Measurements from ENCODE around the gene GNPTG. TPM values are rescaled to one million over a fixed set of nuclear protein-coding genes. Genes with fewer than 3 reads are reported as not detected.

GNPTG gene
- total and polyA plus RNA-seq, 2 donors (not counting 3 experiments of a cell fraction or from before 2014, with no cell fraction given) = 51.6 to 109 TPM

DNA sequence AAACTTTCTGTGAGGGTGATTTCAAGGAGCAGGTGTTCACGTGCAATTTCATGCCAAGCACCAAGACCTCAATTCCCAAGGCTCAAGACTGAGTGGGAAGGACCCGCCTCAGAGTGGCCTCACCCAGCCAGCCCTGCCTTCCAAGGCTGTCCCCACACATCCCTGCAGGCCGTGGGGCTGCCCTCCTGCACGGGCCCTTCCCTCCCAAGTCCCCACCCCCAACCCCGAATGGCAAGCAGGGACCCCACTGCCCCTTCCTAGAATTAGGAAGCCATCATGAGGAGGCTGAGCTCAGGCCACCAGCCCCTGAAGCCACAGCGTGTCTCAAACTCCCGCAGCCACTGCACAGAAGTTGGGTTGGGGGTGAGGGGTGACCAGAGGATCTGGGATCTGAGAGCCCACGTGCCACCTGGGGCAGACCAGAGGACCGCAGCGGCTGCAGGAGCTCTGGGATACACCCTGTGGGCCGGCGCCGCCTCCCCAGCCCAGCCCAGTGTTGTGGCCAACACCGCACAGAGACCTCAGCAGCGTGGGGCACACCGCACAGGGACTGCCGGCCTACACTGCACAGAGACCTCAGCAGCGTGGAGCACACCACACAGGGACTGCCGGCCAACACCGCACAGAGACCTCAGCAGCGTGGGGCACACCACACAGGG lies 20.7 kb downstream of the GNPTG start:
- POLR2A ChIA-PET = no interaction called here
- dilution Hi-C loops (cut with MboI; ENCODE audit: extremely low pct_ligation_motif_present, low sequenced_read_pairs) (no loop called here), intact Hi-C loops (cut with micrococcal nuclease) (no loop called here)
- no TSS peak for BruUV-seq (replicated peaks)
- FAIRE-seq = no peak
- no peak overlapping the region for H3K4me3 ChIP-seq (replicated peaks in 1 of 3; ENCODE audit: insufficient read depth in 1 of 3, low read depth in 1 of 3, low read length in 3 of 3)
- CTCF ChIA-PET = no interaction called here
- TF ChIP-seq POLR2A (IDR thresholded peaks at IDR 0.05; ENCODE audit: low read depth, low read length) (no peak), EZH2 (IDR thresholded peaks at IDR 0.05; ENCODE audit: borderline replicate concordance, low read depth, low read length, severe bottlenecking) (no peak), GATA2 (IDR thresholded peaks at IDR 0.05; ENCODE audit: insufficient read depth, insufficient read length, low read depth, low read length) (no peak), CTCF (IDR thresholded peaks at IDR 0.05; ENCODE audit: extremely low read depth in 1 of 2, insufficient read depth in 1 of 2, low read depth in 1 of 2, low read length in 2 of 2) (no peak), POLR2AphosphoS5 (IDR thresholded peaks at IDR 0.05; ENCODE audit: insufficient read depth, low read depth, low read length) (no peak), MYC (IDR thresholded peaks at IDR 0.05; ENCODE audit: low read depth, low read length) (no peak), JUN (IDR thresholded peaks at IDR 0.05; ENCODE audit: borderline replicate concordance, insufficient read depth, insufficient read length, low read depth) (no peak), FOS (IDR thresholded peaks at IDR 0.05; ENCODE audit: borderline replicate concordance, insufficient read depth, low read length) (no peak)
- TF ChIP-seq, protein P1, sequence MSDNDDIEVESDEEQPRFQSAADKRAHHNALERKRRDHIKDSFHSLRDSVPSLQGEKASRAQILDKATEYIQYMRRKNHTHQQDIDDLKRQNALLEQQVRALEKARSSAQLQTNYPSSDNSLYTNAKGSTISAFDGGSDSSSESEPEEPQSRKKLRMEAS (IDR thresholded peaks at IDR 0.05; ENCODE audit: insufficient read depth, insufficient read length) = no peak
- no peaks in the 10 kb centered on the region for H3K9me1 ChIP-seq (replicated peaks; ENCODE audit: control insufficient read depth, extremely low read depth, insufficient read depth, low read length)
- peaks cover 6% of the 10 kb centered on the region for H3K79me2 ChIP-seq (ENCODE audit: control insufficient read depth, insufficient read depth, low read length)
- H3K27ac ChIP-seq (ENCODE audit: insufficient read depth, low read depth, low read length) = no peak overlapping the region
- no peaks in the 10 kb centered on the region for H3K27me3 ChIP-seq (ENCODE audit: control insufficient read depth in 2 of 2, insufficient read depth in 2 of 2, low read length in 2 of 2)
- DNase-seq (ENCODE audit: low read depth, low spot score) = no peak
- no peaks in the 10 kb centered on the region for H4K20me1 ChIP-seq (replicated peaks; ENCODE audit: control insufficient read depth, extremely low read depth, insufficient read depth, low read length)
- H2AFZ ChIP-seq (ENCODE audit: low read depth, low read length) = no peak overlapping the region
- no peak overlapping the region for H3K4me2 ChIP-seq (ENCODE audit: insufficient read depth, low read length)
- peaks cover 0 to 3% of the 10 kb centered on the region in 2 experiments for H3K36me3 ChIP-seq (ENCODE audit: control insufficient read depth in 2 of 2, extremely low read depth in 1 of 2, insufficient read depth in 2 of 2, low read length in 2 of 2)
- H3K9ac ChIP-seq (replicated peaks; ENCODE audit: extremely low read depth, insufficient read depth, low read length) = no peak overlapping the region
- no peaks in the 10 kb centered on the region for H3K9me3 ChIP-seq (replicated peaks; ENCODE audit: control insufficient read depth, insufficient read depth, low read length)
- H3K4me1 ChIP-seq (ENCODE audit: control insufficient read depth, extremely low read depth, insufficient read depth, low read length) = no peaks in the 10 kb centered on the region
